HL-60 (cell line): Measurements from ENCODE around the gene THYN1.

Source experiments
- DNase-seq, 2 experiments: peaks; one replicate each; pipeline ENCODE4 v3.0.0-alpha.2; 2010 to 2020; ENCODE audit warnings: low read depth in 1 of 2, low spot score in 1 of 2
- H3K27ac ChIP-seq: fragments of 250-450 bp; sonication (Bioruptor Pico); replicated peaks from 2 replicates; pipeline ENCODE4 v1.5.1; 2020; ENCODE audit warnings: mild to moderate bottlenecking, moderate library complexity
- H3K27me3 ChIP-seq: fragments of 250-450 bp; sonication (Bioruptor Pico); 2 replicates; pipeline ENCODE4 v1.5.1; 2021; ENCODE audit warnings: mild to moderate bottlenecking, moderate library complexity; ENCODE audit not compliant: insufficient read depth, poor library complexity, severe bottlenecking
- H3K4me3 ChIP-seq: replicated peaks from 2 replicates; pipeline ENCODE4 v1.5.1; 2011; ENCODE audit warnings: mild to moderate bottlenecking, control low read depth, low read length; ENCODE audit not compliant: insufficient read depth
- CTCF ChIP-seq: IDR thresholded peaks from one replicate; pipeline ENCODE4 v1.5.1; 2011; ENCODE audit warnings: low read length, control low read depth, inconsistent platforms; ENCODE audit not compliant: insufficient read depth
- GABPA ChIP-seq: IDR thresholded peaks from 2 replicates; pipeline ENCODE4 v1.6.1; 2012; ENCODE audit warnings: low read depth
- POLR2AphosphoS5 ChIP-seq: IDR thresholded peaks from 2 replicates; pipeline ENCODE4 v1.6.1; 2012; ENCODE audit warnings: low read depth
- REST ChIP-seq: IDR thresholded peaks from 2 replicates; pipeline ENCODE4 v1.6.1; 2012; ENCODE audit warnings: low read depth; ENCODE audit not compliant: insufficient replicate concordance
- SPI1 ChIP-seq: IDR thresholded peaks from 2 replicates; pipeline ENCODE4 v1.6.1; 2012; ENCODE audit warnings: low read depth, mild to moderate bottlenecking, borderline replicate concordance

THYN1 gene

GRCh38 chr11:134292661-134293060 is 39.5 kb upstream of the THYN1 start:
- Histone ChIP-seq H3K27ac (no peak overlapping the region), H3K4me3 (no peak overlapping the region), H3K27me3 (no peaks in the 10 kb centered on the region)
- no peak for DNase-seq
- TF ChIP-seq GABPA (no peak), POLR2AphosphoS5 (no peak), SPI1 (no peak)

GRCh38 chr11:134291196-134291595 is 38.0 kb upstream of the THYN1 start:
- no peak overlapping the region for H3K27ac ChIP-seq
- TF ChIP-seq SPI1 (no peak), REST (no peak), CTCF (no peak), GABPA (no peak)
- DNase-seq: no peak
- no peaks in the 10 kb centered on the region for H3K27me3 ChIP-seq
- no peak overlapping the region for H3K4me3 ChIP-seq

GRCh38 chr11:134290646-134291045 is 37.5 kb upstream of the THYN1 start:
- TF ChIP-seq CTCF (no peak), REST (no peak), GABPA (no peak), SPI1 (no peak), POLR2AphosphoS5 (no peak)
- Histone ChIP-seq H3K27ac (no peak overlapping the region), H3K4me3 (no peak overlapping the region), H3K27me3 (no peaks in the 10 kb centered on the region)
- DNase-seq: no peak

GRCh38 chr11:134289789-134290188 is 36.6 kb upstream of the THYN1 start:
- H3K4me3 ChIP-seq: no peak overlapping the region
- no peaks in the 10 kb centered on the region for H3K27me3 ChIP-seq
- no peak for DNase-seq
- TF ChIP-seq SPI1: no peak
- TF ChIP-seq GABPA: no peak
- no peak for TF ChIP-seq CTCF
- TF ChIP-seq REST: no peak
- H3K27ac ChIP-seq: no peak overlapping the region
